ENCODE data around the gene SPATA12.

The SPATA12 gene

DNA sequence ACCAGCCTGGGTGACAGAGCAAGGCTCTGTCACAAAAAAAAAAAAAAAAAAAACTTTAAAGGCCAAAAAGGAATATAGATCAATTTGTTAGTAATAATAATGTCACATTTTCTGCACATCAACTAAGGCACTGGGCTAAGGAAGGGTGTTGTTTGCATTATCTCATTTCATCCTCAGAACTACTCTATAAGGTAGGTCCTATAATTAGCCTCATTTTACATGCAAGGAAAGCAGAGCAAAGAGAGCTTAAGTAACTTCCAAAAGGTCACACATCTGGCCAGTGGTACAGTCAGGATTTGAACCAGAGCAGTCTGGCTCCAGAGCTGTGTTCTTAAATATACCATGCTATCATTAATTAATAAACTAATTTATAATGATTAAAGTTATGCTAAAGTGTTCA lies 42.2 kb upstream of the SPATA12 start:
- H3K4me3 ChIP-seq (ENCODE audit: control insufficient read depth, low read depth, low read length) = no peak overlapping the region
- DNase-seq (ENCODE audit: low read depth) = no peak
- TF ChIP-seq, protein P1, sequence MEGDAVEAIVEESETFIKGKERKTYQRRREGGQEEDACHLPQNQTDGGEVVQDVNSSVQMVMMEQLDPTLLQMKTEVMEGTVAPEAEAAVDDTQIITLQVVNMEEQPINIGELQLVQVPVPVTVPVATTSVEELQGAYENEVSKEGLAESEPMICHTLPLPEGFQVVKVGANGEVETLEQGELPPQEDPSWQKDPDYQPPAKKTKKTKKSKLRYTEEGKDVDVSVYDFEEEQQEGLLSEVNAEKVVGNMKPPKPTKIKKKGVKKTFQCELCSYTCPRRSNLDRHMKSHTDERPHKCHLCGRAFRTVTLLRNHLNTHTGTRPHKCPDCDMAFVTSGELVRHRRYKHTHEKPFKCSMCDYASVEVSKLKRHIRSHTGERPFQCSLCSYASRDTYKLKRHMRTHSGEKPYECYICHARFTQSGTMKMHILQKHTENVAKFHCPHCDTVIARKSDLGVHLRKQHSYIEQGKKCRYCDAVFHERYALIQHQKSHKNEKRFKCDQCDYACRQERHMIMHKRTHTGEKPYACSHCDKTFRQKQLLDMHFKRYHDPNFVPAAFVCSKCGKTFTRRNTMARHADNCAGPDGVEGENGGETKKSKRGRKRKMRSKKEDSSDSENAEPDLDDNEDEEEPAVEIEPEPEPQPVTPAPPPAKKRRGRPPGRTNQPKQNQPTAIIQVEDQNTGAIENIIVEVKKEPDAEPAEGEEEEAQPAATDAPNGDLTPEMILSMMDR (conservative IDR thresholded peaks at IDR 0.05; ENCODE audit: control insufficient read depth, insufficient read depth, low read depth, low read length) = no peak

DNA sequence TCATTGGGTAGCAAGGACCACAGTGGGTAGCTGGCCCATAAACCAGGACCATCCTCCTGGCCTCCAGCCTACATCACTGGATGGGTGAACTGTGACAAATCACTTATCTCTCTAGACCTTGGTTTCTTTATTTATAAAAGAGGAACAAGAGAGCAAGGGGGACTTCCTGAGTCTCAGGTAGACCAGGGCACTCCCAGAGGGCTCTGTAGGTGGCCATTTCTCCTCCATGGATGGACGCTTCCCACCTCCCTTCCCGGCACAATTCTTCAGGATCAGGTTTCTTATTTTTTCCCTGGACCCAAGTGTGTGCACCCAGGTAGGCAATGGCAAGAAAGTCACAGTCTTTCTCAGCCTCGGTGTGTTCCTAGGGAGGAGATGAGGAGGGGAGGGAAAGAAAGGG lies 41.4 kb upstream of the SPATA12 start:
- no peak for DNase-seq (ENCODE audit: low read depth)
- TF ChIP-seq, protein P1 (conservative IDR thresholded peaks at IDR 0.05; ENCODE audit: control insufficient read depth, insufficient read depth, low read depth, low read length) = no peak
- H3K4me3 ChIP-seq (ENCODE audit: control insufficient read depth, low read depth, low read length) = no peak overlapping the region

DNA sequence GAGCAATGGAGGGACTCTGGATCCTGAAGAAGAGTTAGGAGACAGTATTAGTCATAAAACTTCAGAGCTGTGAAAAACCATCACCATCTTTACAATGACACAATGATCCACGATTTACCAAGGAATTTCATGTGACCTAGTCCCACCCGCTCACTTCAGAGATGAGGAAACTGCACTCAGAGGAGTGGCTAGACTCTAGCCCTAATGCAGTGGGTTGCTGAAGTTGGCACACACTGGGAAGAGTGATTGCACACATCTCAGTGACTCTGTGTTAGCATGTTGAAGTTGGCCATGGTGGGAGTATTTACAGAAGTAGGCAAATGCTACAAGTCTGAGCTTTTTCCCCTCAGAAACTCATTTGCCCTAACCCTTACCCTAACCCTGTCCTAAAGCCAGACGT lies 35.2 kb upstream of the SPATA12 start:
- no peak overlapping the region for H3K4me3 ChIP-seq (ENCODE audit: control insufficient read depth, low read depth, low read length)
- DNase-seq (ENCODE audit: low read depth) = no peak
- TF ChIP-seq, protein P1 (conservative IDR thresholded peaks at IDR 0.05; ENCODE audit: control insufficient read depth, insufficient read depth, low read depth, low read length) = no peak

DNA sequence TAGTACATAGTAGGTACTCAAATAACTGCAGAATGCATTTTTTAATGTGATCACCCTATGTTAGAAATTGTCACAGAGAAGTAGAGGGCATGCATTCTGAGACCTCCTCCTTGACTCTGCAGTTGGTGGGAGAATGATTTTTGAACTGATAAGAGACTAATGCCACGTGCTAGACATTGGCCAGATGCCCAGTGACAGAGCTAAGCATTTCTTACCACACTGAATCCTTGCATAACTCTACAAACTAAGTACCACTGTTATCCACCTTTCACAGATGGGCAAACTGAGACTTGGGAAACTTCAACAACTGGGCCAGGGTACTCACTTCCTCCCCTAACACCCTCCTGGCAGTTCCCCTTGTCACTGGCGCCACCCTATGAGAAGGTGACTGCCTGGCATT lies 33.5 kb upstream of the SPATA12 start:
- DNase-seq (ENCODE audit: low read depth) = peak; percentile 58
- no peak overlapping the region for H3K4me3 ChIP-seq (ENCODE audit: control insufficient read depth, low read depth, low read length)
- TF ChIP-seq, protein P1 (conservative IDR thresholded peaks at IDR 0.05; ENCODE audit: control insufficient read depth, insufficient read depth, low read depth, low read length) = no peak

DNA sequence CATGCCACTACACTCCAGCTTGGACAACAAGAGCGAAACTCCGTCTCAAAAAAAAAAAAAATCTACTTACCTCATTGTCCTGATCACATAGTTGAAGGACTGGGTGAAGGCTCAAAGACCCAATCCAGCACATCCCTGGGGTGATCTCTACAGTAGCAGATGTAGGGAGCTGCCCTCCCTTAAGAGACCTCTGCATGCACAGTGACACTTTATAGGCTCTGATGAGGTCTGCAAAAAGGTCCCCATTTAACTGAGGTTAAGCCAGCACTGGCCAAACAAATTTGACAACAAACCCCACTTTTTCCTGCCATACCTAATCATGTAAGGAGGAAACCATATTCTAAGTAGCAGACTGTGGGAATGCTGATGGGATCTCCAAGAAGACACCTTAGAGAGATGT lies 31.1 kb upstream of the SPATA12 start:
- DNase-seq (ENCODE audit: low read depth) = no peak

DNA sequence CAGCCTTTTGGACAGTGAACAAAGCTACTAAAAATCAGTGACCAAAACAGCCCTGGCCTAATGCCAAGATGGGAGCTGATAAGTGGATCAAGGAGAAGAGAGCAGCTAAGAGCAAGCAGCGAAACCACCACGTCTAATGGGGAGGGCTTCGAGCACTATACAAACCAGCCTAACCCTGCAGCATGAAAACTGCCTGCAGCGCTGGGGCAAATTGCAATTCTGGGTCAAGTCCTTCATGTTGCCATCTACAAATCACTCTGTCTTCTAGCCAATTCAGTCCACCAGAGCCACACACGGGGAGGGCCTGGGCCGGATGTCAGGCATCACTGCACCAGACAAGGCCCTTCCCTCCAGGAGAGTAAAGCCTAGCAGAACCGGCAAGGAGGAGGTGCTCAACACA lies 30.5 kb upstream of the SPATA12 start:
- DNase-seq (ENCODE audit: low read depth) = no peak
- TF ChIP-seq, protein P1 (conservative IDR thresholded peaks at IDR 0.05; ENCODE audit: control insufficient read depth, insufficient read depth, low read depth, low read length) = no peak
- no peak overlapping the region for H3K4me3 ChIP-seq (ENCODE audit: control insufficient read depth, low read depth, low read length)

More for the DNA sequence above, 31.1 kb upstream of the SPATA12 start:
- TF ChIP-seq, protein P1 (conservative IDR thresholded peaks at IDR 0.05; ENCODE audit: control insufficient read depth, insufficient read depth, low read depth, low read length) = no peak
- H3K4me3 ChIP-seq (ENCODE audit: control insufficient read depth, low read depth, low read length) = no peak overlapping the region

DNA sequence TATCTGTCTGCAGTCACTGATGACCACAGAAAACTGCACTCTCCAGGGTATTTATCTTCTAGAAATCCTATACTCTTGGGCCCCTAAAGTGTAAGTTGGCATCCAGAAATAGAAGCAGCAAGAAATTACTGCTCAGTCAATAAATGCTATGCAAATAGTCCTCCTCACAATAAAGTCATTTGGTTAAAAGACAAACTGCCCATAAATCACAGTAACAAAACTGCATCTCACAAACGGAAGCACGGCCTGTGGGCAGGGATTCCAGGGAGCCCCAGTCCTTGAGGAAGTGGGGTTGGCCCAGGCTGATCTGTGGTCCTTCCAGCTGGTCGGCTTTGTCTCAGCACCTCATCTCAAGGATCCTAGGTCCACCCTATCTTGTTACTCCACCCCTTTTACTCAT lies 29.7 kb upstream of the SPATA12 start:
- TF ChIP-seq, protein P1 (conservative IDR thresholded peaks at IDR 0.05; ENCODE audit: control insufficient read depth, insufficient read depth, low read depth, low read length) = no peak

More for the DNA sequence above, 29.7 kb upstream of the SPATA12 start:
- no peak for DNase-seq (ENCODE audit: low read depth)
- H3K4me3 ChIP-seq (ENCODE audit: control insufficient read depth, low read depth, low read length) = no peak overlapping the region
